Progenitor cell of endocrine pancreas (in vitro differentiated cells): ENCODE results near the gene DIS3L2. TPM values are rescaled to one million over a fixed set of nuclear protein-coding genes. Genes with fewer than 3 reads are reported as not detected.
"Not testable (repeated sequence)": the region's sequence is repeated elsewhere in the genome, so short reads cannot be mapped to it uniquely, and the experiment has no call there.

Experiments
- DNase-seq: peaks from one replicate; pipeline ENCODE4 v3.0.0; 2021; ENCODE audit warnings: low spot score; ENCODE audit not compliant: unreplicated experiment
- H3K27ac Mint-ChIP-seq: 2 replicates; pipeline ENCODE4 v1.8.0; 2021; ENCODE audit warnings: mild to moderate bottlenecking, moderate library complexity, mixed read lengths
- H3K27me3 Mint-ChIP-seq: 2 replicates; pipeline ENCODE4 v1.8.0; 2021; ENCODE audit warnings: mixed read lengths
- H3K36me3 Mint-ChIP-seq: 2 replicates; pipeline ENCODE4 v1.8.0; 2022; ENCODE audit warnings: mixed read lengths; ENCODE audit not compliant: insufficient read depth
- H3K4me1 Mint-ChIP-seq: 2 replicates; pipeline ENCODE4 v1.8.0; 2021; ENCODE audit warnings: low read depth, mixed read lengths
- H3K4me3 Mint-ChIP-seq: 2 replicates; pipeline ENCODE4 v1.8.0; 2021; ENCODE audit warnings: low read depth, mild to moderate bottlenecking, moderate library complexity, mixed read lengths
- H3K9me3 Mint-ChIP-seq: 2 replicates; pipeline ENCODE4 v1.8.0; 2021; ENCODE audit warnings: low read depth, mixed read lengths
- total RNA-seq: library from RNA; stranded (reverse); gene quantifications from 2 replicates; pipeline ENCODE4 v1.2.1, GENCODE V29; 2021
- TF ChIP-seq, protein P1 (sequence below): fragments of 200-600 bp; sonication (generic); IDR thresholded peaks from one replicate; pipeline ENCODE4 v1.5.0; 2021; ENCODE audit warnings: antibody characterized with exemption, mild to moderate bottlenecking; ENCODE audit not compliant: unreplicated experiment

DIS3L2 gene
- total RNA-seq, 1 donor from 2014 or later = 59.3 TPM

GRCh38 chr2:232104076-232104646, 142.6 kb downstream of the DIS3L2 start:
- Mint-ChIP-seq H3K27me3 (no peaks in the 10 kb centered on the region), H3K27ac (no peak overlapping the region), H3K4me3 (no peak overlapping the region), H3K4me1 (no peaks in the 10 kb centered on the region), H3K9me3 (peaks cover 9% of the 10 kb centered on the region), H3K36me3 (peaks cover 7% of the 10 kb centered on the region)
- no peak for DNase-seq
- TF ChIP-seq, protein P1, sequence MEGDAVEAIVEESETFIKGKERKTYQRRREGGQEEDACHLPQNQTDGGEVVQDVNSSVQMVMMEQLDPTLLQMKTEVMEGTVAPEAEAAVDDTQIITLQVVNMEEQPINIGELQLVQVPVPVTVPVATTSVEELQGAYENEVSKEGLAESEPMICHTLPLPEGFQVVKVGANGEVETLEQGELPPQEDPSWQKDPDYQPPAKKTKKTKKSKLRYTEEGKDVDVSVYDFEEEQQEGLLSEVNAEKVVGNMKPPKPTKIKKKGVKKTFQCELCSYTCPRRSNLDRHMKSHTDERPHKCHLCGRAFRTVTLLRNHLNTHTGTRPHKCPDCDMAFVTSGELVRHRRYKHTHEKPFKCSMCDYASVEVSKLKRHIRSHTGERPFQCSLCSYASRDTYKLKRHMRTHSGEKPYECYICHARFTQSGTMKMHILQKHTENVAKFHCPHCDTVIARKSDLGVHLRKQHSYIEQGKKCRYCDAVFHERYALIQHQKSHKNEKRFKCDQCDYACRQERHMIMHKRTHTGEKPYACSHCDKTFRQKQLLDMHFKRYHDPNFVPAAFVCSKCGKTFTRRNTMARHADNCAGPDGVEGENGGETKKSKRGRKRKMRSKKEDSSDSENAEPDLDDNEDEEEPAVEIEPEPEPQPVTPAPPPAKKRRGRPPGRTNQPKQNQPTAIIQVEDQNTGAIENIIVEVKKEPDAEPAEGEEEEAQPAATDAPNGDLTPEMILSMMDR = no peak

DNA sequence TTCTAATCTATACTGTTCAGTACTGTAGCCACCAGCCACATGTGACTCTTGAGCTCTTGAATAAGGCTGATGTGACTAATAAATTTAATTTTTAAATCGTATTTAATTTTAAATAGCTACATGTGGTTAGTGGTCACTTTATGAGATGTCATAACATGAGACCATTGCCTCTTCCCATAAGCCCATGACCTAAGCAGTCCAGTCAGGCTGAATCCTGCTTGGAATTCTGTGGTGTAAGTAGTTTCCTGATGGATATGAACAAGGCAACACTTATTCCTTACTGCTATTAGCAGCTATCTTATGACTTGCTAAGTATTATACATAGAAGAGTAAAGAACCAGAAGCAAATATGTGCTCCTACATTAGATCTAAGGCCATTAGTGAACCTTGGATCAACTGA, 150.0 kb downstream of the DIS3L2 start:
- H3K4me1 Mint-ChIP-seq = no peaks in the 10 kb centered on the region

DNA sequence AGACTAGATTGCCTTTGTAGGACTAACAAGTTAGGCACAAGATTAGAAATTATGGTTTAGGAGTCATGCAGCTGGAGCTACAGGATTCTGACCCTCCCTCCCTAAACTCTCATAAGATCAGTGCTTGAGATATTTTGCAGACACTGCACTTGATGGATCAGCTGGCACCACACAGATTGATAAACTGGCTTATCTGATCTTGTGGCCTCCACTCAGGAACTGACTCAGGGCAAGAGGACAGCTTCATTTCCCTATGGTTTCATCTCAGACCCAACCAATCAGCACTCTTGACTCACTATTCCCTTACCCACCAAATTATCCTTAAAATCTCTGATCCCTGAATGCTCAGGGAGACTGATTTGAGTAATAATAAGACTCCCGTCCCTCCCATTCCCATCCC, 152.3 kb downstream of the DIS3L2 start:
- Mint-ChIP-seq H3K36me3 (no peaks in the 10 kb centered on the region), H3K4me3 (no peak overlapping the region), H3K4me1 (no peaks in the 10 kb centered on the region), H3K27ac (no peak overlapping the region), H3K27me3 (no peaks in the 10 kb centered on the region), H3K9me3 (no peaks in the 10 kb centered on the region)
- TF ChIP-seq, protein P1 = no peak
- DNase-seq = no peak

More for the DNA sequence above, 150.0 kb downstream of the DIS3L2 start:
- Mint-ChIP-seq H3K4me3 (no peak overlapping the region), H3K36me3 (peaks cover 5% of the 10 kb centered on the region), H3K9me3 (peaks cover 6% of the 10 kb centered on the region), H3K27me3 (no peaks in the 10 kb centered on the region), H3K27ac (no peak overlapping the region)
- TF ChIP-seq, protein P1 = no peak
- no peak for DNase-seq

DNA sequence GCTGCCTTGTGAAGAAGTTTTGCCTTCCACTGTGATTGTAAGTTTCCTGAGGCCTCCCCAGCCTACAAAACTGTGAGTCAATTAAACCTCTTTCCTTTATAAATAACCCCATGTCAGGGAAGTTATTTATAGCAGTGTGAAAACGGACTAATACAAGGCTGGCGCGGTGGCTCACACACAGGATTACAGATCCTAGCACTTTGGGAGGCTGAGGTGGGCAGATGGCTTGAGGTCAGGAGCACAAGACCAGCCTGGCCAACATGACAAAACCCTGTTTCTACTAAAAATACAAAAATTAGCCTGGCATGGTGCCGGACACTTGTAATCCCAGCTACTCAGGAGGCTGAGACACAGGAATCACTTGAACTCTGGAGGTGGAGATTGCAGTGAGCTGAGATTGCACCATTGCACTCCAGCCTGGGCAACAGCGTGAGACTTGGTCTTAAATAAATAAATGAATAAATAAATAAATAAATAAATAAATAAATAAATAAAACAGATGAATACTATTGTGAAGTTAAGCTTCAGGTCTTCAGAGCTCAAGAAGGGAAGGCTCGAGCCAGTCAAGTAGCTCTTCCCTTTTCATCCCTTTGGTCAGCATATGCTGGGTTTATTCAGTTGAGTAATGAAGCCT, 154.3 kb downstream of the DIS3L2 start:
- not testable (repeated sequence) for DNase-seq, H3K4me1 Mint-ChIP-seq, H3K27me3 Mint-ChIP-seq, H3K4me3 Mint-ChIP-seq, H3K36me3 Mint-ChIP-seq, H3K9me3 Mint-ChIP-seq, H3K27ac Mint-ChIP-seq

DNA sequence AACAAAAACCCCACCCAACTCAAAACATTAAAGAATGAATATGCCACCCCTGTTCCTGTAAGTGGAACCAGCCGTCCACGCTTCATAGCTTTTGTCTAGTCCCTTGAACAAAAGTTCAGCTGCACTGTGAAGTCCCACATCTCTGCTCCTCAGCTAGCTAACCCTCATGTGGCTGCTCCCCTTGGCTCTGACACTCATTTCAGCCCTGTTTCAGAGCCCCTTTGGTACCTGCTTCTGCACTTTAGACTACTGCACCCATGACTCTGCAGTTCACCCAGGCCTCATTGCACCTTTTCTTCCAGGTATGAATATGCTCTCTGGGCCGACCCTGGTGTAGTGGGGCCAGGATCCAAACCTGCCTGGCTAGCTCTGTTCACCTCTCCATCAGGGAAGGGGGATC, 155.3 kb downstream of the DIS3L2 start:
- Mint-ChIP-seq H3K4me1 (peaks cover 2% of the 10 kb centered on the region), H3K36me3 (no peaks in the 10 kb centered on the region), H3K27me3 (no peaks in the 10 kb centered on the region), H3K27ac (no peak overlapping the region), H3K4me3 (no peak overlapping the region), H3K9me3 (no peaks in the 10 kb centered on the region)
- TF ChIP-seq, protein P1 = no peak
- no peak for DNase-seq

GRCh38 chr2:232117413-232117812, 155.9 kb downstream of the DIS3L2 start:
- Mint-ChIP-seq H3K9me3 (no peaks in the 10 kb centered on the region), H3K27ac (no peak overlapping the region), H3K4me3 (no peak overlapping the region), H3K27me3 (no peaks in the 10 kb centered on the region), H3K36me3 (no peaks in the 10 kb centered on the region), H3K4me1 (peaks cover 2% of the 10 kb centered on the region)
- no peak for DNase-seq
- TF ChIP-seq, protein P1 = no peak
